ENCODE data around the gene SUPT3H. TPM values are rescaled to one million over a fixed set of nuclear protein-coding genes. Genes with fewer than 3 reads are reported as not detected.

Gene SUPT3H
- polyA plus RNA-seq, 1 donor (not counting 4 experiments of a cell fraction or from before 2014, with no cell fraction given) = 7.6 TPM

- no peak overlapping the region for H3K4me2 ChIP-seq (ENCODE audit: control insufficient read depth, extremely low read depth, insufficient read depth, low read depth, low read length)
- H3K79me2 ChIP-seq (ENCODE audit: control insufficient read depth, insufficient read depth, low read length) = no peaks in the 10 kb centered on the region
- no peaks in the 10 kb centered on the region for H3K36me3 ChIP-seq (ENCODE audit: control insufficient read depth in 2 of 2, extremely low read depth in 1 of 2, insufficient read depth in 2 of 2, low read length in 2 of 2)
- no peak for TF ChIP-seq CTCF (optimal IDR thresholded peaks at IDR 0.05 in 1 of 3, IDR thresholded peaks at IDR 0.05 in 1 of 3, conservative IDR thresholded peaks at IDR 0.05 in 1 of 3; ENCODE audit: extremely low read depth in 1 of 3, insufficient read depth in 2 of 3, low read length in 3 of 3)
- TF ChIP-seq EZH2 (IDR thresholded peaks at IDR 0.05; ENCODE audit: low read length) = no peak
- H3K4me3 ChIP-seq (ENCODE audit: control insufficient read depth in 2 of 3, extremely low read depth in 1 of 3, insufficient read depth in 2 of 3, low read depth in 1 of 3, low read length in 3 of 3) = no peak overlapping the region
- FAIRE-seq (no peak), DNase-seq (ENCODE audit: low read depth, low spot score) (no peak)
- no peaks in the 10 kb centered on the region for H3K9me3 ChIP-seq (ENCODE audit: control insufficient read depth, low read depth, low read length)
- no peak overlapping the region for H3K27ac ChIP-seq (ENCODE audit: control insufficient read depth, insufficient read depth, low read length)
- no peaks in the 10 kb centered on the region for H3K4me1 ChIP-seq (ENCODE audit: control insufficient read depth, extremely low read depth, insufficient read depth, low read length)
- H4K20me1 ChIP-seq (ENCODE audit: control insufficient read depth, extremely low read depth, insufficient read depth, low read length) = no peaks in the 10 kb centered on the region
- dilution Hi-C loops (cut with MboI; ENCODE audit: extremely low pct_ligation_motif_present, low sequenced_read_pairs) = no loop called here
- H3K9ac ChIP-seq (ENCODE audit: control insufficient read depth, extremely low read depth, insufficient read depth, low read length) = no peak overlapping the region
- no peak overlapping the region for H2AFZ ChIP-seq (ENCODE audit: control insufficient read depth, low read length)
- no peaks in the 10 kb centered on the region for H3K27me3 ChIP-seq (ENCODE audit: control insufficient read depth, extremely low read depth, insufficient read depth, low read length)
- no peaks in the 10 kb centered on the region for H3K9me1 ChIP-seq (ENCODE audit: control insufficient read depth, extremely low read depth, insufficient read depth, low read length)
These were observed 102.4 kb downstream of the SUPT3H start for GRCh38 chr6:45275358-45275757.

GRCh38 chr6:45272626-45273025 lies 105.1 kb downstream of the SUPT3H start:
- Histone ChIP-seq H3K9me3 (ENCODE audit: control insufficient read depth, low read depth, low read length) (no peaks in the 10 kb centered on the region), H3K27ac (ENCODE audit: control insufficient read depth, insufficient read depth, low read length) (no peak overlapping the region), H3K9me1 (ENCODE audit: control insufficient read depth, extremely low read depth, insufficient read depth, low read length) (no peaks in the 10 kb centered on the region), H3K79me2 (ENCODE audit: control insufficient read depth, insufficient read depth, low read length) (no peaks in the 10 kb centered on the region), H3K4me3 (ENCODE audit: control insufficient read depth in 2 of 3, extremely low read depth in 1 of 3, insufficient read depth in 2 of 3, low read depth in 1 of 3, low read length in 3 of 3) (no peak overlapping the region), H3K9ac (ENCODE audit: control insufficient read depth, extremely low read depth, insufficient read depth, low read length) (no peak overlapping the region), H3K36me3 (ENCODE audit: control insufficient read depth in 2 of 2, extremely low read depth in 1 of 2, insufficient read depth in 2 of 2, low read length in 2 of 2) (no peaks in the 10 kb centered on the region), H3K4me2 (ENCODE audit: control insufficient read depth, extremely low read depth, insufficient read depth, low read depth, low read length) (no peak overlapping the region), H3K4me1 (ENCODE audit: control insufficient read depth, extremely low read depth, insufficient read depth, low read length) (no peaks in the 10 kb centered on the region), H3K27me3 (ENCODE audit: control insufficient read depth, extremely low read depth, insufficient read depth, low read length) (no peaks in the 10 kb centered on the region), H2AFZ (ENCODE audit: control insufficient read depth, low read length) (no peak overlapping the region), H4K20me1 (ENCODE audit: control insufficient read depth, extremely low read depth, insufficient read depth, low read length) (no peaks in the 10 kb centered on the region)
- TF ChIP-seq CTCF (optimal IDR thresholded peaks at IDR 0.05 in 1 of 3, IDR thresholded peaks at IDR 0.05 in 1 of 3, conservative IDR thresholded peaks at IDR 0.05 in 1 of 3; ENCODE audit: extremely low read depth in 1 of 3, insufficient read depth in 2 of 3, low read length in 3 of 3) = no peak
- TF ChIP-seq EZH2 (IDR thresholded peaks at IDR 0.05; ENCODE audit: low read length) = no peak
- FAIRE-seq = no peak
- no peak for DNase-seq (ENCODE audit: low read depth, low spot score)
- dilution Hi-C loops (cut with MboI; ENCODE audit: extremely low pct_ligation_motif_present, low sequenced_read_pairs) = no loop called here
